HG03103 (cell line): ENCODE data around the gene PPARA.
"Not testable (repeated sequence)": the region's sequence is repeated elsewhere in the genome, so short reads cannot be mapped to it uniquely, and the experiment has no call there.

Source experiments
- ATAC-seq: cut with Tn5 transposase; IDR thresholded peaks from one replicate; pipeline ENCODE4 v1.9.1; 2021; ENCODE audit warnings: low read depth; ENCODE audit not compliant: unreplicated experiment

The PPARA gene

DNA sequence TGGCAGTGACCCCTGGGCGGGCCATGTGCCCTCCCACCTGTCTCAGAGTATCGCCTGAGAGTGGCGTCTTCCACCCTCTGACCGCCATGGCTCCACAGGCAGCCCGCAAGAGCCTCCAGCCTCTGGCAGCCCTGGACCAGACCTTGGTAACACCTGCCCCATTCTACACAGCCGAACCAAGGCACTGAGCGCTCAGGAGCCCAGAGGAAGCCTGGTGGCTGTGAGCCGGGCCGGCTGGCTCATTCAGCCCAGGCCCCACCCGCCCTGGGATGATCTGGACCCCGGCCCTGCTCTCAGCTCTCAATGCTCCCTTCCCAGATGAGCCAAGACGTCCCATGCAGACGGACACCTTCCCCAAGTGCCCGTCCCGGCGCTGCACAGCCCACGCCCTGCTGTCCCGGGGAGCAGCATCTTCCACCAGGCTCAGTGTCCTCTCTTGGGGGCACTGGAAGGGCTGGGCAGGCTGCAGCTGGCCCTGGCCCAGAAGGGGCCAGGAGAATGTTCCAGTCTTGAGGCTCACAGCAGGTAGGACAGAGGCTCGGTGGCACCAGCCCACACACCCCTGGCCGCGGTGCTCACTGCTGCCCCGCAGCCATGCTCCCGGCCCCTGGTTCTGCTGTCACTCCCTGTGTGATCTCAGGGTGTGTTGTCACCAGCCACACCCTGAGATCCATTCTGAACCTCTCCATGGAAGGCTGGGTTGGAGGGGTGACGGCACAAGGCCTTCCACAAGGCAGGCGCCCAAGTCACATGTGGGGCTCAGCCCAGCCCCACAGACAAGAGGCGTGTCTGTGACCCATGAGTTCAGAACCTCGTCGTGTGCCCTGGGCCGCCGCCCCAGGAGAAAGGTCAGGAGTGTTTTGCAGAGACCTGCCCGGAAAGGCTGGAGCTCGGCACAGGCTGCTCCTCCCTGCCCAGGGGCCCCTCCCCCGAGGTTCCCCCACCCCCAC, 24.2 kb upstream of the PPARA start:
- no peak for ATAC-seq

DNA sequence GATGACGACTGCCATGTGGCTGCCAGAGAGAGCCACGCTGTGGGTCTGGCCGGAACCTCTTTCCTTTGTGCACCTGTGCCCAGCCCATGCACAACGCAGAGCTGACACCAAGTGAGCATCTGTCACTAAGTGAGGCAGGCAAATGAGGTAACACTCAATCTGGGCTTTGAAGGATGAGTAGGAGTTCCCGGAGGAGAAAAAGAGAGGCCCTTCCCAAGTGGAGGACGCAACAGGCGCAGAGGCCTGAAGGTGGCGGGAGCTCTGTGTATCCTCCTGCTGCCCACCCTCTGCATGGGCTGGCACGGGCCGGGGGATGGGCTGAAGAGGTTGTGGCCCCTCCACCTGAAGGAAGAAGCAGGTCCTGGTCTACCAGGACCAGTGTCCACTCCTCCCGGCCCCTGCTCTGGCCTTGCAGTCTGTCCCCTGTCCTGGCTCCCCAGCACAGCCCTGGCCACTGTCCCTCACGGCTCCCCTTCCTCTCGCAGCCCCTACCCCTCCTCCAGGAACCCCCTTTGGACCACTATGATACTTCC, 23.4 kb upstream of the PPARA start:
- ATAC-seq = no peak

DNA sequence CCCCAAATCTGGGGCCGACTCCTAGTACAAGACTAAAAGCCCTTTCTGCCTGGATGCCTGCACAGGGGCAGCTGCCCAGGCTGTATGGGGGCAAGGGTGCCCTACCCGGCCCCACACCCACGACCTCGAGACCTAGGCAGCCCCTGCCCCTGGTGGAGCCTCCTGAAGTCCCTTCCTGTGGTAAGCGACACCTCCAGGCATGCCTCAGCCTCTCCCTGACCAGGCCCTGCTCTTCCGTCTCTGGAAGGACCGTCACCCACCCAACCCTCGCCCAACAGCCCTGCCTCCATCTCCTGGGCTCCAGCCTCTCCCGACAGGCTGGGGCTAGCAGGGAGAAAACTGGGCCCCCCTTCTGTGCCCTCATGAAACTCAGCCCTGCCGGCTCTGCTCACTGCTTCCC, 22.8 kb upstream of the PPARA start:
- no peak for ATAC-seq

- no peak for ATAC-seq
Measured at GRCh38 chr22:46128606-46129005, 21.7 kb upstream of the PPARA start.

DNA sequence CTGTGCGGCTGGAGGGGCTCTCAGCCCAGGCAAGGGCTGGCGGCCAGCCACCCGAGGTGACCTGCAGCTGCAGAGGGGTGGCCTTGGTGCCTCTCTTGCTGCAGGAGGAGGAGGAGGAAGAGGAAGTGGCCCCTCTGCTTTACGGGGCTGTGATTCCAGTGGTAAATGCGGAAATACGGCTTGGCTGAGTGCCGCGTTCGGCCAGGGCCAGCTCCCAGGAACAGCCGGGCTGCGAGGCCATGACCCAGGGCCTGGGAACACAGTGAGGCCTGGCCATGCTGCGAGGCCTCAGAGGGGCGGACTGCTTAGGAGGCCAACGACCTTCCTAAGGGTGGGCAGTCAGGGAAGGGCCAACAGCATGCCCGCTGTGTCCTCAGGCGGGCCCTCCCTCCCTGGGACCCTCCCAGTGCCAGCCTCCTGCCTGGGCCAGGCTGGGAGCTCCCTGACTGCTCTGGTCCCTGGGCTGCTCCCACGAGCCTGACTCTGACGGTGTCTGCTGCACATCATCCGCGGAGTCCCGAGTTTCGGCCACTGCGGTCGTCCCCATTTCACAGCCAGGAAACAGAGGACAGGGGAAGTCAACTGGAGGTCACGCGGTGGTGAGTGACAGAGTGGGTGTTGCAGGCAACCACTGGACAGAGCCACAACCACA, 20.8 kb upstream of the PPARA start:
- ATAC-seq = no peak

GRCh38 chr22:46131151-46131587, 19.2 kb upstream of the PPARA start:
- ATAC-seq = no peak

DNA sequence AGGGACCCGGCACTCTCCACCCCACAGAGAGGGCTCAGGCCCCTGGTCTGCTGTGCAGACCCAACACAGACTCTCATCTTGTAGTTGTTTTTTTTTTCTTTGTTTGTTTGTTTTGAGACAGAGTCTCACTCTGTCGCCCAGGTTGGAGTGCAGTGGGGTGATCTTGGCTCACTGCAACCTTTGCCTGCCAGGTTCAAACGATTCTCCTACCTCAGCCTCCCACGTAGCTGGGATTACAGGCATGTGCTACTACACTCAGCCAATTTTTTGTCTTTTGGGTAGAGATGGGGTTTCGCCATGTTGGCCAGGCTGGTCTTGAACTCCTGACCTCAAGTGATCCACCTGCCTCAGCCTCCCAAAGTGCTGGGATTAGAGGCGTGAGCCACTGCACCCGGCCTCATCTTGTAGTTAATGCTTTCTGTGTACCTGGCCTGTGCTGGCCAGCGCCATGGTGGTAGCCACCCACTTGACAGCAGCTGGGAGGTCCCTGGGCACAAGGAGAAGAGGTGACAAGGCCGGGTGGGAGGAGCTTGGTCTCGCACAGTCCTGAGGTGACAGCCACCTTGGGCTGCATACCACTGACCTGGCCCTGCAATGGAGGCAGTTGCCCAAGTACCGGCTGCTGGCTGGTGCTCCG, 18.0 kb upstream of the PPARA start:
- not testable (repeated sequence) for ATAC-seq

DNA sequence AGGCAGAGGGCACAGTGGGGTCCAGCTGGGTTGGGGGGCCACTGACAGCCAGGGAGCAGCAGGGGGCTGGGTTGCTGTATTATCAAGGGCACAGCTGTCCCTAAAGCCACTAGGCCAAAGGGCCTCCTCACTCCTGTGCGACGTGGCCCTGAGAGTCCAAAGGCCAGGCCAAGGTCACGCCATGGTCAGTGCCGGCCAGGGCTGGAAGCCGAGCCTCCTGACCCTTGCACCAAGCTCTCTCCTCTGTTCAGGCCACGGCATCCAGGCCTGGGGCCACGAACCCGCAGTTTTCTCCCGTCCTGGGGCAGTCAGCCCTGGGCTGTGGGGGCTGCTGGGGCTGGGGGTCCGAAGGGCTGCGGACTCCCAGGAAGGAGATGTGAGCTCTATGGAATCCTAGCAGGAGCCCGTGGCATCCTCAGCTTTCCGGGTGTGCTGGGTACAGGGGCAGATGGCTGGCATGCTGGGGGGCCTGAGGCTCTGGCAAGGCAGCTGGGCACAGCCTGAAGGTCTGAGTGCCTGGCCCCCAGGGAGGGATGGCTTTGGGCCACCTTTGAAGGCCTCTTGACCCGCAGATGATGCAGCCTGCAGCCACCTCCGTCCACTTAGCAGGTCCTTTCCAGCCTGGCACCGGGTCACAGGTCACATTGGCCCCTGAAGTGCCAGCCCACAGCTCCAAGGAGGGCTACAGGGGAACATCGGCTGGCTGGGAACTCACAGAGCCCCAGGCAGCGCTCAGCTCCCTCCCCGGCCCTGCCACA, 17.3 kb upstream of the PPARA start:
- ATAC-seq = no peak

GRCh38 chr22:46133588-46133855, 16.8 kb upstream of the PPARA start:
- ATAC-seq = no peak

DNA sequence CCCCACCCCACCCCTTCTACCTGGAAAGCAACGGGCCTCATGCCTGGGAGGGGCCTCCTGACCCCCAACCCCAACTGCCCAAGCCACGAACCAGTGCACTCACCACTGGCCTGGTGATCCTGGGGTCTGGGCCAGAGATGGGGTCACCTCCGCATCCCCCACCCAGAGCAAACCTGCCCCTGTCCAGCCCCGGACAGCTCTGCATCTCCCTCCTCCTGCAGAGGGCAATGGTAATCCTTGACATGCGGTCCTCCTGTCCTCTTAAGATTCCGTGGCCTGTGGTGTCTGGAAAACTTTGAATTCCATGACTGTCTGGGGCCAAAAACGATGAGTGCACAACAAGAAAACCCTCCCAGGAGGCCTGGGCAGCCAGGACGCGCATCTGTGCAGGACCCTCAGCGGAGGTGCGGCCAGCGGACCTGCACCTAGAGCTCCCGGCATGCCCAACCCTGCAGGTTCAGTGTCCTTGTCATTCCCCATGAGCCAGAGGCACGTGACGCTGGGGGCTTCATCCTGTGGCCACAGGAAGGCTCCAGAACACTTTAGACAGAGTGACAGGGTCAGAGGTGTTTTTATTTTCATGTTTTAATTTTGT, 16.1 kb upstream of the PPARA start:
- ATAC-seq = no peak

- ATAC-seq = no peak
Measured at GRCh38 chr22:46135611-46136485, 14.5 kb upstream of the PPARA start.

DNA sequence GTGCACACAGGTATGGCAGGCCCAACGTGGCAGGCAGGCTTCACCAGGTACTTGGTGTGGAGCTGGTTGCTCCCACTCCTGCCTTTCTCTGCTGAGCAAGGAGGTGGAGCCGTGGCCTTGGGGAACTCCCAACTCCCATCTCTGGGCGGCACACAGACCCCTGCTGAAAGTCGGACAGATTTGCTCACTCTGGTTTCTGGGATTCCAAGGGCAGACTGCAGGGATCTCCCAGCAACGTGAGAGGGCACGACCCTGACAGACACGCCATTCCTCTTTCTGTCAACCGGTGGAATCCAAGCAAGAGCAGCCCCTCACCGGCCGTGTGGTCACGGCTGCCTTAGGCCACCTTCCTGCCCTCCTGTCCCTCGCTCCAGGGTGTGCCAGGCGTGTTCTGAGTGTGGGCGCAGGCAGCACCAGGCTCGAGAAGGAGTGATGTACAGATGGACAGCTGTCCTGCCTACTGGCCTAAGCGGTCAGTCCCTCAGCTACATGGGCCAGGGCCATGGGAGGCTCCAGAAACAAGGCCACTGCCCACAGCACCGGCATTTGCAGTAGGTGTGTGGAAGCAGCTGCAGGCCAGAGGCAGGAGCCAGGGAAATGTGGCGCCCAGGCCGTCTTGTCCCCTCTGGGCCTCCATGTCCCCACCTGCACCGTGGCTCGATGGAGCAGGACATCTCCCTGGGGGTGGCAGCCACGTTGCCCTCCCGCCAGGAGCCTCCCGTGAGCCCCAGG, 13.7 kb upstream of the PPARA start:
- no peak for ATAC-seq

DNA sequence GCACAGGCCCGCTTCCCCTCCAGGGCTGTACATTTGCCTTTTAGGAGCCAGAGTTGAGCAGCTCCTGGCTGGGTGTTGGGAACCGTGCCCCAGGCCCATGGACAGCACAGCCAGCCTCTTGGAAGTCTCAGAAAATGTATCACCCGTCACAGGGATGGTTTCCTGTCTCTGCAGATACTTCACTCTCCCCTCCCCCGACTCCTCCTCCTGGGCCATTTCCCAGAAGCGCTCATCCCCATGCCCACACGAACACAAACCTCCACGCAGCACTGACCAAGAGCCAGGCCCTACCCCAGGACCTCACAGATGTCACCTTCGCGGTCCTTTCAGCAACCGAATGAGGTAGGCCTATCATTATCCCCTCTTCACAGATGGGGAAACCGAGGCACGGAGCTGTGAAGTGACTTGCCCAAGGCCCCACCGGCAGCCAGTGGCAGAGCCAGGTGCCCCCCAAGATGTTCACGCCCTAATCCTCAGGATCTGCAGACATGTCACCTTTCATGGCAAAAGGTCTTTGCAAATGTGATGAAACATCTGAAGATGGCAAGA, 13.0 kb upstream of the PPARA start:
- no peak for ATAC-seq

DNA sequence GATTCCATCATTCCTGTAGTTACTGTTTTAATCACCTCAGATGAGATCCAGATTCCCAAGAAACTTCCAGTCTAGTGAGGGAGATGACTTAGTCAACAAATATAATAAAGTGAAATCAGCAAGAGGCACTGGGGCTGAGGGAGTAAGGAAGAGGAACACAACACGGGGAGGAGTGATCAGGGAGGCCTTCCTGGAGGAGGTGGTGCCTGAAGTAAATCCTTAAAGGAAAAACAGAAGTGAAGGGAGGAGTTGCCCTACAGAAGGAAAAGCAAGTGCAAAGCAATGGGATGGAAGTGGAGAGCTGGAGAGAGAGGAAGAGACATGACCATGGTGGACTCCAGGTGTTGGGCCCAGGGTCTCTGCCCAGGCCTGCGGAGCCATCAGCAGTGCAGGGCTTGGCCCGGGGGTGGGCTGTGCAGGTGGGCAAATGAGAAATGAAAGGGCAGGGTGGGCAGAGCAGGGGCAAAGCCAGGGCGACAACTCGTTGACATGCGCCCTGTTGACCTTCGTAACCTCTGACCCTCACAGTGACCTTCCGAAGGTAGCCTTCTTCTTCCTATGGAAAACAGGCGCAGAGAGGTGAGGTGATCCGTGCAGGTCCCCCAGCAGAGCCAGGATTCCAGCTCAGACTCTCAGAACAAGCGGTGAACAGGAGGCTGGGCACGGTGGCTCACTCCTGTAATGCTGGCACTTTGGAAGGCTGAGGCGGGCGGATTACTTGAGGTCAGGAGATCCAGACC, 12.1 kb upstream of the PPARA start:
- no peak for ATAC-seq

GRCh38 chr22:46139417-46139816, 10.9 kb upstream of the PPARA start:
- not testable (repeated sequence) for ATAC-seq

DNA sequence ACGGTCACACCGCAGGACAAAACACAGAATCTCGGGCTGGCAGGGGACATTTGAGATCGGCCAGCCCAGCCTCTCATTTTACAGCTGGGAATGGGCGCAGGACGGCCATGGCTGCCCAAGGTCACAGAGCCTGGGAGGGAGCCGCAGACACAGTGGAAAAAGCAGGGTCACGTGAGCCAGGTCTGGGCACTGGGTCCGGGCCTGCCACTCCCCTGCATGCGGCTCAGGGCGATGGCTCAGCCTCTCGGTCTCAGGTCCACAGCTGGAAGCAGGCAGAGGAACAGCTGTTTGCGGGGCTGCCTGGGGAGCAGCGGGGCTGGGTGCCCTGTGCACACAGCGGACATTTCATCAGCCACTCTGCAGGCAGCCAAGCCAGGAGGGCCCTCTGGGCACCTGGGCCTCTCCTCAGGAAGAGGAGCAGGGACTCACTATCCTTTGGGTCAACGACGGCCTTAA, 10.4 kb upstream of the PPARA start:
- ATAC-seq = no peak
